ENCODE data around the gene CCDC148. TPM values are rescaled to one million over a fixed set of nuclear protein-coding genes. Genes with fewer than 3 reads are reported as not detected.
"Not testable (repeated sequence)": the region's sequence is repeated elsewhere in the genome, so short reads cannot be mapped to it uniquely, and the experiment has no call there.

CCDC148 gene
- total and polyA plus RNA-seq, 2 experiments from 2014 or later: 1.2 to 1.8 TPM

- H3K36me3 ChIP-seq (ENCODE audit: insufficient read depth); H3K4me2 ChIP-seq; H3K27ac ChIP-seq (ENCODE audit: low read depth); H2AFZ ChIP-seq; H3K9me3 Mint-ChIP-seq; H3K4me3 Mint-ChIP-seq; H3K4me3 ChIP-seq; H3K27me3 ChIP-seq (ENCODE audit: insufficient read depth); H4K20me1 ChIP-seq (replicated peaks; ENCODE audit: insufficient read depth); H3F3A ChIP-seq (replicated peaks; ENCODE audit: low read depth); ATAC-seq; DNase-seq (ENCODE audit: low spot score); H3K9me2 ChIP-seq (ENCODE audit: insufficient read depth); H3K27me3 Mint-ChIP-seq (ENCODE audit: insufficient read depth, low read depth, poor library complexity); H3K27ac Mint-ChIP-seq: not testable (repeated sequence)
- H3K4me1 ChIP-seq (ENCODE audit: insufficient read depth): peaks cover 31% of the 10 kb centered on the region
- H3K4me1 Mint-ChIP-seq: peaks cover 43% of the 10 kb centered on the region
- H3K79me2 ChIP-seq (replicated peaks; ENCODE audit: insufficient read depth): peaks cover 75% of the 10 kb centered on the region
- H3K36me3 Mint-ChIP-seq (ENCODE audit: low read depth): peaks cover 35% of the 10 kb centered on the region
Observed at GRCh38 chr2:158472829-158473228, 16.3 kb upstream of the CCDC148 start.

DNA sequence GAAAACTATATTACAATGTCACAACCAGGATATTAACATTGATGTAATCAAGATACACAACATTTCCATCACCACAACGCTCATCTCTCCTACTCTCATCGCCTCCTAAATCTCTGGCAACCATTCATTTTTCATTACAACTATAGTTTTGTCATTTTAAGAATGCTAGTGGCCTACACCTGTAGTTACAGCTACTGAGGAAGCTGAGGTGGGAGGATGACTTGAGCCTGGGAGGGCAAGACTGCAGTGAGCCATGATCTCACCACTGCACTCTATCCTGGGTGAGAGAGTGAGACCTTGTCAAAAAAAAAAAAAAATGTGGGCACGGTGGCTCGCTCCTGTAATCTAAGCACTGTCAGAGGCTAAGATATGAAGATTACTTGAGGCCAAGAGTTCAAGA lies 10.7 kb upstream of the CCDC148 start:
- Histone ChIP-seq H3K27me3 (ENCODE audit: insufficient read depth) (no peaks in the 10 kb centered on the region), H4K20me1 (replicated peaks; ENCODE audit: insufficient read depth) (peaks cover 32% of the 10 kb centered on the region), H3K9me2 (ENCODE audit: insufficient read depth) (no peaks in the 10 kb centered on the region), H3K36me3 (ENCODE audit: insufficient read depth) (no peaks in the 10 kb centered on the region), H3K4me3 (no peak overlapping the region), H3K4me1 (ENCODE audit: insufficient read depth) (peaks cover 24% of the 10 kb centered on the region), H3K27ac (ENCODE audit: low read depth) (no peak overlapping the region), H3F3A (replicated peaks; ENCODE audit: low read depth) (no peaks in the 10 kb centered on the region), H3K4me2 (no peak overlapping the region), H2AFZ (no peak overlapping the region), H3K79me2 (replicated peaks; ENCODE audit: insufficient read depth) (peaks cover 98% of the 10 kb centered on the region)
- ATAC-seq: no peak
- Mint-ChIP-seq H3K9me3 (no peaks in the 10 kb centered on the region; the same call in 2 of the 3 replicates), H3K27me3 (ENCODE audit: insufficient read depth, low read depth, poor library complexity) (peaks cover 4% of the 10 kb centered on the region), H3K4me3 (no peak overlapping the region), H3K27ac (no peak overlapping the region), H3K36me3 (ENCODE audit: low read depth) (peaks cover 29% of the 10 kb centered on the region), H3K4me1 (peaks cover 31% of the 10 kb centered on the region)
- TF ChIP-seq POLR2AphosphoS5 (IDR thresholded peaks at IDR 0.05; ENCODE audit: low read depth) (no peak), ETS1 (IDR thresholded peaks at IDR 0.05) (no peak), STAT1 (IDR thresholded peaks at IDR 0.05; ENCODE audit: unreplicated experiment) (no peak), ZNF114 (CRISPR knock-in tag; IDR thresholded peaks at IDR 0.05) (no peak), CREB1 (CRISPR knock-in tag; IDR thresholded peaks at IDR 0.05; ENCODE audit: low read depth) (no peak), JUNB (IDR thresholded peaks at IDR 0.05; ENCODE audit: unreplicated experiment) (no peak), ZNF331 (CRISPR knock-in tag; IDR thresholded peaks at IDR 0.05; ENCODE audit: low read depth) (no peak)
- TF ChIP-seq, protein P1, sequence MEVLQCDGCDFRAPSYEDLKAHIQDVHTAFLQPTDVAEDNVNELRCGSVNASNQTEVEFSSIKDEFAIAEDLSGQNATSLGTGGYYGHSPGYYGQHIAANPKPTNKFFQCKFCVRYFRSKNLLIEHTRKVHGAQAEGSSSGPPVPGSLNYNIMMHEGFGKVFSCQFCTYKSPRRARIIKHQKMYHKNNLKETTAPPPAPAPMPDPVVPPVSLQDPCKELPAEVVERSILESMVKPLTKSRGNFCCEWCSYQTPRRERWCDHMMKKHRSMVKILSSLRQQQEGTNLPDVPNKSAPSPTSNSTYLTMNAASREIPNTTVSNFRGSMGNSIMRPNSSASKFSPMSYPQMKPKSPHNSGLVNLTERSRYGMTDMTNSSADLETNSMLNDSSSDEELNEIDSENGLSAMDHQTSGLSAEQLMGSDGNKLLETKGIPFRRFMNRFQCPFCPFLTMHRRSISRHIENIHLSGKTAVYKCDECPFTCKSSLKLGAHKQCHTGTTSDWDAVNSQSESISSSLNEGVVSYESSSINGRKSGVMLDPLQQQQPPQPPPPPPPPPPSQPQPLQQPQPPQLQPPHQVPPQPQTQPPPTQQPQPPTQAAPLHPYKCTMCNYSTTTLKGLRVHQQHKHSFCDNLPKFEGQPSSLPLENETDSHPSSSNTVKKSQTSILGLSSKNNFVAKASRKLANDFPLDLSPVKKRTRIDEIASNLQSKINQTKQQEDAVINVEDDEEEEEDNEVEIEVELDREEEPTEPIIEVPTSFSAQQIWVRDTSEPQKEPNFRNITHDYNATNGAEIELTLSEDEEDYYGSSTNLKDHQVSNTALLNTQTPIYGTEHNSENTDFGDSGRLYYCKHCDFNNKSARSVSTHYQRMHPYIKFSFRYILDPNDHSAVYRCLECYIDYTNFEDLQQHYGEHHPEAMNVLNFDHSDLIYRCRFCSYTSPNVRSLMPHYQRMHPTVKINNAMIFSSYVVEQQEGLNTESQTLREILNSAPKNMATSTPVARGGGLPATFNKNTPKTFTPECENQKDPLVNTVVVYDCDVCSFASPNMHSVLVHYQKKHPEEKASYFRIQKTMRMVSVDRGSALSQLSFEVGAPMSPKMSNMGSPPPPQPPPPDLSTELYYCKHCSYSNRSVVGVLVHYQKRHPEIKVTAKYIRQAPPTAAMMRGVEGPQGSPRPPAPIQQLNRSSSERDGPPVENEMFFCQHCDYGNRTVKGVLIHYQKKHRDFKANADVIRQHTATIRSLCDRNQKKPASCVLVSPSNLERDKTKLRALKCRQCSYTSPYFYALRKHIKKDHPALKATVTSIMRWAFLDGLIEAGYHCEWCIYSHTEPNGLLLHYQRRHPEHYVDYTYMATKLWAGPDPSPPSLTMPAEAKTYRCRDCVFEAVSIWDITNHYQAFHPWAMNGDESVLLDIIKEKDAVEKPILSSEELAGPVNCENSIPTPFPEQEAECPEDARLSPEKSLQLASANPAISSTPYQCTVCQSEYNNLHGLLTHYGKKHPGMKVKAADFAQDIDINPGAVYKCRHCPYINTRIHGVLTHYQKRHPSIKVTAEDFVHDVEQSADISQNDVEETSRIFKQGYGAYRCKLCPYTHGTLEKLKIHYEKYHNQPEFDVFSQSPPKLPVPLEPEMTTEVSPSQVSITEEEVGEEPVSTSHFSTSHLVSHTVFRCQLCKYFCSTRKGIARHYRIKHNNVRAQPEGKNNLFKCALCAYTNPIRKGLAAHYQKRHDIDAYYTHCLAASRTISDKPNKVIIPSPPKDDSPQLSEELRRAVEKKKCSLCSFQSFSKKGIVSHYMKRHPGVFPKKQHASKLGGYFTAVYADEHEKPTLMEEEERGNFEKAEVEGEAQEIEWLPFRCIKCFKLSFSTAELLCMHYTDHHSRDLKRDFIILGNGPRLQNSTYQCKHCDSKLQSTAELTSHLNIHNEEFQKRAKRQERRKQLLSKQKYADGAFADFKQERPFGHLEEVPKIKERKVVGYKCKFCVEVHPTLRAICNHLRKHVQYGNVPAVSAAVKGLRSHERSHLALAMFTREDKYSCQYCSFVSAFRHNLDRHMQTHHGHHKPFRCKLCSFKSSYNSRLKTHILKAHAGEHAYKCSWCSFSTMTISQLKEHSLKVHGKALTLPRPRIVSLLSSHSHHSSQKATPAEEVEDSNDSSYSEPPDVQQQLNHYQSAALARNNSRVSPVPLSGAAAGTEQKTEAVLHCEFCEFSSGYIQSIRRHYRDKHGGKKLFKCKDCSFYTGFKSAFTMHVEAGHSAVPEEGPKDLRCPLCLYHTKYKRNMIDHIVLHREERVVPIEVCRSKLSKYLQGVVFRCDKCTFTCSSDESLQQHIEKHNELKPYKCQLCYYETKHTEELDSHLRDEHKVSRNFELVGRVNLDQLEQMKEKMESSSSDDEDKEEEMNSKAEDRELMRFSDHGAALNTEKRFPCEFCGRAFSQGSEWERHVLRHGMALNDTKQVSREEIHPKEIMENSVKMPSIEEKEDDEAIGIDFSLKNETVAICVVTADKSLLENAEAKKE (CRISPR knock-in tag; IDR thresholded peaks at IDR 0.05): no peak
- no peak for DNase-seq (ENCODE audit: low spot score)

Measured in GM23338 (cell line).